Mesenchymal stem cell (in vitro differentiated cells and primary cell): ENCODE measurements around the gene TXNL4B.

Experiments used
- DNase-seq: peaks from one replicate; pipeline ENCODE4 v3.0.0-alpha.2; 2013
- H2AFZ ChIP-seq: one replicate; pipeline ENCODE4 v1.6.1; 2013; ENCODE audit warnings: low read depth, mild to moderate bottlenecking, control low read depth, inconsistent platforms, low read length, moderate library complexity
- H2AK5ac ChIP-seq: 2 replicates; pipeline ENCODE4 v1.6.1; 2013; ENCODE audit warnings: low read length, moderate library complexity, mild to moderate bottlenecking, inconsistent platforms; ENCODE audit not compliant: severe bottlenecking
- H2BK120ac ChIP-seq: one replicate; pipeline ENCODE4 v1.6.1; 2013; ENCODE audit warnings: low read depth, mild to moderate bottlenecking, inconsistent platforms, low read length, moderate library complexity
- H2BK12ac ChIP-seq, 2 experiments: one replicate each; pipeline ENCODE4 v1.6.1; 2013; ENCODE audit warnings: inconsistent platforms in 2 of 2, low read length in 2 of 2, mild to moderate bottlenecking in 2 of 2, moderate library complexity in 2 of 2, control low read depth in 1 of 2
- H2BK15ac ChIP-seq: one replicate; pipeline ENCODE4 v1.6.1; 2013; ENCODE audit warnings: mild to moderate bottlenecking, low read depth, inconsistent platforms; ENCODE audit not compliant: poor library complexity, severe bottlenecking
- H2BK5ac ChIP-seq: 2 replicates; pipeline ENCODE4 v1.6.1; 2013; ENCODE audit warnings: low read depth, mild to moderate bottlenecking, low read length, control low read depth, inconsistent platforms; ENCODE audit not compliant: poor library complexity, severe bottlenecking
- H3K14ac ChIP-seq, 2 experiments: one replicate each; pipeline ENCODE4 v1.6.1; 2013; ENCODE audit warnings: inconsistent platforms in 2 of 2, low read length in 2 of 2, control low read depth in 1 of 2, mild to moderate bottlenecking in 1 of 2, moderate library complexity in 1 of 2
- H3K18ac ChIP-seq, 2 experiments: one replicate each; pipeline ENCODE4 v1.6.1; 2013; ENCODE audit warnings: inconsistent platforms in 2 of 2, low read length in 2 of 2, control low read depth in 1 of 2, low read depth in 1 of 2, mild to moderate bottlenecking in 1 of 2
- H3K23ac ChIP-seq, 2 experiments: one replicate each; pipeline ENCODE4 v1.6.1; 2013; ENCODE audit warnings: inconsistent platforms in 2 of 2, low read length in 2 of 2, mild to moderate bottlenecking in 2 of 2, moderate library complexity in 2 of 2, control low read depth in 1 of 2
- H3K27ac ChIP-seq: 2 replicates; pipeline ENCODE4 v1.5.1; 2013; ENCODE audit warnings: mild to moderate bottlenecking, moderate library complexity, low read length, control low read depth, inconsistent platforms; ENCODE audit not compliant: poor library complexity, severe bottlenecking
- H3K27me3 ChIP-seq, 2 experiments: 2 replicates each; pipeline versions ENCODE4 v1.6.1 to v1.7.0; 2013; ENCODE audit warnings: low read length in 2 of 2, mild to moderate bottlenecking in 2 of 2, moderate library complexity in 2 of 2, control low read depth in 1 of 2, inconsistent platforms in 1 of 2; ENCODE audit not compliant: control insufficient read depth in 1 of 2, insufficient read depth in 1 of 2
- H3K36me3 ChIP-seq, 2 experiments: 2 replicates each; pipeline versions ENCODE4 v1.6.1 to v1.7.0; 2013; ENCODE audit warnings: low read length in 2 of 2, control low read depth in 1 of 2, inconsistent platforms in 1 of 2, low read depth in 1 of 2, mild to moderate bottlenecking in 1 of 2; ENCODE audit not compliant: insufficient read depth in 2 of 2, control insufficient read depth in 1 of 2
- H3K4ac ChIP-seq, 2 experiments: one replicate each; pipeline ENCODE4 v1.6.1; 2013; ENCODE audit warnings: inconsistent platforms in 2 of 2, low read length in 2 of 2, mild to moderate bottlenecking in 2 of 2, moderate library complexity in 2 of 2, control low read depth in 1 of 2, low read depth in 1 of 2
- H3K4me1 ChIP-seq: 2 replicates; pipeline ENCODE4 v1.6.1; 2013; ENCODE audit warnings: low read depth, low read length, control low read depth; ENCODE audit not compliant: control insufficient read depth, insufficient read depth
- H3K4me2 ChIP-seq: 2 replicates; pipeline ENCODE4 v1.6.1; 2013; ENCODE audit warnings: low read length, mild to moderate bottlenecking, inconsistent platforms; ENCODE audit not compliant: poor library complexity, severe bottlenecking
- H3K4me3 ChIP-seq, 2 experiments: 2 replicates each; pipeline versions ENCODE4 v1.5.1 to v1.7.0; 2013; ENCODE audit warnings: low read length in 2 of 2, mild to moderate bottlenecking in 2 of 2, control low read depth in 1 of 2, low read depth in 1 of 2; ENCODE audit not compliant: insufficient read depth in 1 of 2
- H3K79me1 ChIP-seq: replicated peaks from 2 replicates; pipeline ENCODE4 v1.6.1; 2013; ENCODE audit warnings: mild to moderate bottlenecking, control low read depth, low read length, inconsistent platforms; ENCODE audit not compliant: poor library complexity, severe bottlenecking
- H3K9ac ChIP-seq: 2 replicates; pipeline ENCODE4 v1.7.0; 2013; ENCODE audit warnings: mild to moderate bottlenecking, low read length, moderate library complexity
- H3K9me3 ChIP-seq: 2 replicates; pipeline ENCODE4 v1.7.0; 2013; ENCODE audit warnings: mild to moderate bottlenecking, low read length; ENCODE audit not compliant: control insufficient read depth
- H4K8ac ChIP-seq: one replicate; pipeline ENCODE4 v1.6.1; 2013; ENCODE audit warnings: inconsistent platforms, mild to moderate bottlenecking, low read length, moderate library complexity
- H4K91ac ChIP-seq: one replicate; pipeline ENCODE4 v1.6.1; 2013; ENCODE audit warnings: mild to moderate bottlenecking, low read length, inconsistent platforms
- WGBS: methylation state at CpG from one replicate; pipeline ENCODE4 v1.1.7; 2013; ENCODE audit warnings: mixed read lengths; 5-methylcytosine and 5-hydroxymethylcytosine counted together

Gene TXNL4B

GRCh38 chr16:72129976-72130656 lies 36.7 kb upstream of the TXNL4B start:
- DNase-seq: no peak
- H2AK5ac ChIP-seq: no peak overlapping the region
- no peak overlapping the region for H2BK15ac ChIP-seq
- no peak overlapping the region for H2BK12ac ChIP-seq
- H3K36me3 ChIP-seq: no peaks in the 10 kb centered on the region
- H3K4ac ChIP-seq: no peak overlapping the region
- H3K9ac ChIP-seq: no peak overlapping the region
- H2BK5ac ChIP-seq: no peak overlapping the region
- H3K4me3 ChIP-seq: no peak overlapping the region
- no peaks in the 10 kb centered on the region for H3K4me1 ChIP-seq
- no peaks in the 10 kb centered on the region for H3K9me3 ChIP-seq
- H3K18ac ChIP-seq: no peak overlapping the region
- H3K27ac ChIP-seq: no peak overlapping the region
- no peak overlapping the region for H3K4me2 ChIP-seq
- WGBS: 74% methylated on average over 7 of the region's 7 CpGs
- H4K91ac ChIP-seq: no peak overlapping the region
- H3K27me3 ChIP-seq: peaks cover 6 to 9% of the 10 kb centered on the region in 2 experiments
- H3K14ac ChIP-seq: no peak overlapping the region
- no peak overlapping the region for H4K8ac ChIP-seq
- H3K79me1 ChIP-seq: no peaks in the 10 kb centered on the region
- H2BK120ac ChIP-seq: no peak overlapping the region
- H2AFZ ChIP-seq: no peak overlapping the region
- no peak overlapping the region for H3K23ac ChIP-seq

- no peak overlapping the region for H3K14ac ChIP-seq
- no peak for DNase-seq
- no peak overlapping the region for H4K8ac ChIP-seq
- H2AFZ ChIP-seq: no peak overlapping the region
- H3K36me3 ChIP-seq: no peaks in the 10 kb centered on the region
- H3K4ac ChIP-seq: no peak overlapping the region
- no peaks in the 10 kb centered on the region for H3K9me3 ChIP-seq
- H4K91ac ChIP-seq: no peak overlapping the region
- H2AK5ac ChIP-seq: no peak overlapping the region
- no peak overlapping the region for H3K9ac ChIP-seq
- H3K18ac ChIP-seq: no peak overlapping the region
- H2BK12ac ChIP-seq: no peak overlapping the region
- H2BK5ac ChIP-seq: no peak overlapping the region
- H3K4me1 ChIP-seq: peaks cover 2% of the 10 kb centered on the region
- H3K79me1 ChIP-seq: no peaks in the 10 kb centered on the region
- no peak overlapping the region for H2BK15ac ChIP-seq
- no peak overlapping the region for H3K27ac ChIP-seq
- H3K4me3 ChIP-seq: no peak overlapping the region
- H3K23ac ChIP-seq: no peak overlapping the region
- 61% methylated on average over 9 of the region's 9 CpGs for WGBS
- peaks cover 5 to 6% of the 10 kb centered on the region in 2 experiments for H3K27me3 ChIP-seq
- H2BK120ac ChIP-seq: no peak overlapping the region
- H3K4me2 ChIP-seq: no peak overlapping the region
These were observed 35.3 kb upstream of the TXNL4B start for GRCh38 chr16:72128701-72129100.

DNA sequence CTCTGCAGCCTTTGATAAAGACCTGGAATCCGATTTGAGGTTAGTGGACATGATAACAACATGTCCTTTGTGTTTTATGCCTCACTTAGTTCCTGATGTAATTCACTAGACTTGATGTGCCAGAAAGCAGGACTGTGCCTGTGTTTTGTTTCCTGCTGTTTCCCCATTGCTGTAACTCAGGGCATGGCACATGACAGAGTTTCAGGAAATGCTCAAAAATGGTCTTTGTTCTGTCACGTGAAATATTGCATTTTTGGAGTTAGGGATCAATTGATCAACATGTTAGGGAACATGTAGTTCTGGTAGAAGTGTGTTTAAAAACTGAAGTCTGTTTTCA lies 33.0 kb upstream of the TXNL4B start:
- WGBS: 55% methylated on average over 2 of the region's 2 CpGs
- Histone ChIP-seq H2BK5ac (no peak overlapping the region), H3K27ac (no peak overlapping the region), H3K4me3 (no peak overlapping the region), H2AFZ (no peak overlapping the region), H4K8ac (no peak overlapping the region), H3K36me3 (no peaks in the 10 kb centered on the region), H3K9me3 (no peaks in the 10 kb centered on the region), H3K9ac (no peak overlapping the region), H3K4ac (no peak overlapping the region), H3K4me2 (no peak overlapping the region), H3K18ac (no peak overlapping the region), H3K4me1 (peaks cover 2% of the 10 kb centered on the region), H3K27me3 (peaks cover 3 to 5% of the 10 kb centered on the region in 2 experiments), H3K14ac (no peak overlapping the region), H2BK15ac (no peak overlapping the region), H3K79me1 (no peaks in the 10 kb centered on the region), H2BK12ac (no peak overlapping the region), H2BK120ac (no peak overlapping the region), H3K23ac (no peak overlapping the region), H2AK5ac (no peak overlapping the region), H4K91ac (no peak overlapping the region)
- DNase-seq: no peak

DNA sequence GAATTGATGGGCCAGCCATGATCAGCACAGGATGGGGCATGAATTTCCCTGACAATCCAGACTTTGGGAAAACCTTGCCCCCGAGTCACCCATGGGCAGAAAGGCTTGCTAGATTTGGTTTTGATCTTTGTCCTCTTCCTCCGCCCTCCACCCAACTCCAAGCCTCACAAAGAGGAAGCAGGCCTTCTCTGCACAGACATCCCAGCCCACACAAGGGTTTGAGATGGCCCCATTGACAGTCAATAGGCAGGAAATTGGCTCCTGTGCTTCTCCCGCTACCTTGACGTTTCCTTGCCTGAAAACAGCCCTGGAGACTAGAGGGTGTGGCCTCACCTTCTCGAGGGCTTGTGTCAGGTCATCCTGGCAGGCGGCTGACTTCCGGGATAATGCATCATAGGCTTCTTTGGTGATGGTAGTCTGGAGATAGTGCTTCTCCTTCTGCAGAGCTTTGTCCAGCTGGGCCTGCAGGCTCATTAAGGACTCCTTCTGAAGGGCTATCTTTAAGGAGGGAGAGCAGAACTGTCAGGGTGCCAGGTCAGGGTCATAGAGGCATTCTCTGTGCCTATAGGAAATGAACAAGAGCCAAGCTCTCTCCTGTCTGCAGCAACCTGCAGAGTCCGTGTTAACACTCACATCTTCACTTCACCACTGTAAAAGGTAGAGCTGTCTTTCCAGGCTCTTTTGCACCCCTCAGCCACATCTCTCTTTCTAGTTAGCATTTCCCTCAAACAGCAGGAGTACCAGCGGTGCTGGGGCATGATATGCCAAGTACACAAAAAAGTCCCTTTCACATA lies 32.4 kb upstream of the TXNL4B start:
- no peak overlapping the region for H3K18ac ChIP-seq
- H3K36me3 ChIP-seq: no peaks in the 10 kb centered on the region
- H3K4me2 ChIP-seq: no peak overlapping the region
- H4K8ac ChIP-seq: no peak overlapping the region
- no peak overlapping the region for H3K23ac ChIP-seq
- WGBS: 84% methylated on average over 9 of the region's 9 CpGs
- H3K79me1 ChIP-seq: no peaks in the 10 kb centered on the region
- H2AFZ ChIP-seq: no peak overlapping the region
- no peak overlapping the region for H3K27ac ChIP-seq
- H2BK15ac ChIP-seq: no peak overlapping the region
- H2AK5ac ChIP-seq: no peak overlapping the region
- no peak overlapping the region for H3K14ac ChIP-seq
- H3K9me3 ChIP-seq: no peaks in the 10 kb centered on the region
- no peak for DNase-seq
- no peak overlapping the region for H2BK120ac ChIP-seq
- H3K9ac ChIP-seq: no peak overlapping the region
- no peak overlapping the region for H3K4ac ChIP-seq
- no peak overlapping the region for H3K4me3 ChIP-seq
- peaks cover 2% of the 10 kb centered on the region for H3K4me1 ChIP-seq
- H2BK5ac ChIP-seq: no peak overlapping the region
- H2BK12ac ChIP-seq: no peak overlapping the region
- H4K91ac ChIP-seq: no peak overlapping the region
- peaks cover 3% of the 10 kb centered on the region in 2 experiments for H3K27me3 ChIP-seq
